H9 (cell line): ENCODE data around the gene CALHM6. TPM values are rescaled to one million over a fixed set of nuclear protein-coding genes. Genes with fewer than 3 reads are reported as not detected.

Experiments
- DNase-seq: peaks from one replicate; pipeline ENCODE4 v3.0.0-alpha.2; 2017
- H2AFZ ChIP-seq: one replicate; pipeline ENCODE4 v1.6.1; 2013; ENCODE audit warnings: mild to moderate bottlenecking, low read length, control low read depth, moderate library complexity
- H2AK5ac ChIP-seq: 2 replicates; pipeline ENCODE4 v1.6.1; 2013; ENCODE audit warnings: low read length, control low read depth, mixed read lengths; ENCODE audit not compliant: insufficient read length
- H2BK120ac ChIP-seq: one replicate; pipeline ENCODE4 v1.6.1; 2013; ENCODE audit warnings: low read depth, mild to moderate bottlenecking, low read length, control low read depth, inconsistent platforms; ENCODE audit not compliant: poor library complexity, severe bottlenecking
- H2BK12ac ChIP-seq: 2 replicates; pipeline ENCODE4 v1.6.1; 2013; ENCODE audit warnings: low read length, control low read depth, mixed read lengths, low read depth; ENCODE audit not compliant: insufficient read length
- H2BK15ac ChIP-seq: 2 replicates; pipeline ENCODE4 v1.6.1; 2013; ENCODE audit warnings: low read depth, low read length, control low read depth
- H2BK20ac ChIP-seq: one replicate; pipeline ENCODE4 v1.6.1; 2013; ENCODE audit warnings: low read depth, mild to moderate bottlenecking, low read length, control low read depth, inconsistent platforms; ENCODE audit not compliant: poor library complexity, severe bottlenecking
- H2BK5ac ChIP-seq: 2 replicates; pipeline ENCODE4 v1.6.1; 2013; ENCODE audit warnings: low read length, control low read depth, mixed read lengths; ENCODE audit not compliant: insufficient read length
- H3K14ac ChIP-seq: 2 replicates; pipeline ENCODE4 v1.6.1; 2013; ENCODE audit warnings: low read length, control low read depth; ENCODE audit not compliant: insufficient read depth
- H3K18ac ChIP-seq: 2 replicates; pipeline ENCODE4 v1.6.1; 2013; ENCODE audit warnings: low read depth, mild to moderate bottlenecking, mixed read lengths, low read length, control low read depth; ENCODE audit not compliant: insufficient read length
- H3K23ac ChIP-seq: 2 replicates; pipeline ENCODE4 v1.6.1; 2013; ENCODE audit warnings: low read length, control low read depth, mixed read lengths, low read depth; ENCODE audit not compliant: insufficient read length
- H3K23me2 ChIP-seq: 2 replicates; pipeline ENCODE4 v1.6.1; 2013; ENCODE audit warnings: low read depth, mild to moderate bottlenecking, mixed read lengths, low read length, control low read depth; ENCODE audit not compliant: insufficient read length, poor library complexity, severe bottlenecking
- H3K27ac ChIP-seq: 2 replicates; pipeline ENCODE4 v1.5.1; 2013; ENCODE audit warnings: low read length, control low read depth, mixed read lengths, low read depth; ENCODE audit not compliant: insufficient read length
- H3K27me3 ChIP-seq: 2 replicates; pipeline ENCODE4 v1.6.1; 2013; ENCODE audit warnings: low read length, control low read depth, inconsistent platforms; ENCODE audit not compliant: insufficient read depth
- H3K4ac ChIP-seq: 2 replicates; pipeline ENCODE4 v1.6.1; 2013; ENCODE audit warnings: low read depth, mild to moderate bottlenecking, control low read depth, inconsistent platforms, low read length, moderate library complexity
- H3K4me1 ChIP-seq: 2 replicates; pipeline ENCODE4 v1.6.1; 2013; ENCODE audit warnings: low read length, control low read depth, inconsistent platforms; ENCODE audit not compliant: insufficient read depth
- H3K4me2 ChIP-seq: 2 replicates; pipeline ENCODE4 v1.6.1; 2013; ENCODE audit warnings: low read length, control low read depth, mixed read lengths; ENCODE audit not compliant: insufficient read length, insufficient read depth
- H3K56ac ChIP-seq: 2 replicates; pipeline ENCODE4 v1.6.1; 2013; ENCODE audit warnings: low read depth, mild to moderate bottlenecking, mixed read lengths, low read length, control low read depth; ENCODE audit not compliant: insufficient read length
- H3K79me1 ChIP-seq: 2 replicates; pipeline ENCODE4 v1.6.1; 2013; ENCODE audit warnings: low read depth, mild to moderate bottlenecking, moderate library complexity, low read length, control low read depth, inconsistent platforms; ENCODE audit not compliant: insufficient read depth, poor library complexity, severe bottlenecking
- H3K79me2 ChIP-seq: 2 replicates; pipeline ENCODE4 v1.6.1; 2013; ENCODE audit warnings: low read length, control low read depth, inconsistent platforms; ENCODE audit not compliant: insufficient read depth
- H3K9ac ChIP-seq: 2 replicates; pipeline ENCODE4 v1.6.1; 2013; ENCODE audit warnings: low read length, control low read depth, mixed read lengths; ENCODE audit not compliant: insufficient read length; ENCODE audit errors: extremely low read depth
- H3K9me3 ChIP-seq: one replicate; pipeline ENCODE4 v1.6.1; 2013; ENCODE audit warnings: low read depth, low read length, inconsistent platforms; ENCODE audit not compliant: control insufficient read depth
- H3T11ph ChIP-seq: one replicate; pipeline ENCODE4 v1.6.1; 2013; ENCODE audit warnings: mild to moderate bottlenecking, low read length, control low read depth, inconsistent platforms
- H4K20me1 ChIP-seq: one replicate; pipeline ENCODE4 v1.6.1; 2013; ENCODE audit not compliant: control insufficient read depth, insufficient read length, insufficient read depth
- H4K5ac ChIP-seq: 2 replicates; pipeline ENCODE4 v1.6.1; 2013; ENCODE audit warnings: low read depth, mild to moderate bottlenecking, mixed read lengths, low read length, control low read depth; ENCODE audit not compliant: insufficient read length
- H4K8ac ChIP-seq: replicated peaks from 2 replicates; pipeline ENCODE4 v1.6.1; 2013; ENCODE audit warnings: low read length, control low read depth, mixed read lengths, low read depth; ENCODE audit not compliant: insufficient read length
- H4K91ac ChIP-seq: 2 replicates; pipeline ENCODE4 v1.6.1; 2013; ENCODE audit warnings: low read depth, mild to moderate bottlenecking, moderate library complexity, mixed read lengths, low read length, control low read depth; ENCODE audit not compliant: insufficient read length
- H3K27ac Mint-ChIP-seq, 3 experiments: 2 replicates in 2 of 3; 3 replicates in 1 of 3; pipeline ENCODE4 v1.8.0; 2020 to 2021; ENCODE audit warnings: mixed read lengths in 3 of 3, mild to moderate bottlenecking in 1 of 3, moderate library complexity in 1 of 3
- H3K27me3 Mint-ChIP-seq: 2 replicates; pipeline ENCODE4 v1.8.0; 2021; ENCODE audit warnings: low read depth, mild to moderate bottlenecking, moderate library complexity, mixed read lengths
- H3K36me3 Mint-ChIP-seq, 3 experiments: 2 replicates in 2 of 3; 3 replicates in 1 of 3; pipeline ENCODE4 v1.8.0; 2020 to 2021; ENCODE audit warnings: low read depth in 3 of 3, mixed read lengths in 3 of 3; ENCODE audit not compliant: insufficient read depth in 1 of 3
- H3K4me1 Mint-ChIP-seq, 2 experiments: 2 replicates each; pipeline ENCODE4 v1.8.0; 2020; ENCODE audit warnings: mixed read lengths in 2 of 2
- H3K4me3 Mint-ChIP-seq, 2 experiments: 2 replicates in 1 of 2; 3 replicates in 1 of 2; pipeline ENCODE4 v1.8.0; 2020 to 2021; ENCODE audit warnings: mild to moderate bottlenecking in 2 of 2, mixed read lengths in 2 of 2, moderate library complexity in 1 of 2
- H3K9me3 Mint-ChIP-seq, 2 experiments: 2 replicates in 1 of 2; 3 replicates in 1 of 2; pipeline ENCODE4 v1.8.0; 2020; ENCODE audit warnings: mild to moderate bottlenecking in 2 of 2, mixed read lengths in 2 of 2, moderate library complexity in 1 of 2
- WGBS: extraction: QIAGEN DNeasy Blood & Tissue Kit; methylation state at CpG from one replicate; pipeline ENCODE4 v1.1.7; 2013; ENCODE audit warnings: missing lambda C conversion rate, low lambda C conversion rate, mixed read lengths; ENCODE audit not compliant: insufficient read length; ENCODE audit errors: extremely low coverage; 5-methylcytosine and 5-hydroxymethylcytosine counted together
- total RNA-seq: library from RNA; stranded (reverse); gene quantifications from 2 replicates; pipeline ENCODE4 v1.2.1, GENCODE V29; 2021
- TF ChIP-seq, protein P1 (sequence below): fragments of 200-600 bp; sonication (generic); conservative IDR thresholded peaks from 3 replicates; pipeline ENCODE4 v1.8.0; 2021; ENCODE audit warnings: antibody characterized with exemption, mild to moderate bottlenecking

The CALHM6 gene
- total RNA-seq, 1 experiment from 2014 or later: 0.44 TPM

DNA sequence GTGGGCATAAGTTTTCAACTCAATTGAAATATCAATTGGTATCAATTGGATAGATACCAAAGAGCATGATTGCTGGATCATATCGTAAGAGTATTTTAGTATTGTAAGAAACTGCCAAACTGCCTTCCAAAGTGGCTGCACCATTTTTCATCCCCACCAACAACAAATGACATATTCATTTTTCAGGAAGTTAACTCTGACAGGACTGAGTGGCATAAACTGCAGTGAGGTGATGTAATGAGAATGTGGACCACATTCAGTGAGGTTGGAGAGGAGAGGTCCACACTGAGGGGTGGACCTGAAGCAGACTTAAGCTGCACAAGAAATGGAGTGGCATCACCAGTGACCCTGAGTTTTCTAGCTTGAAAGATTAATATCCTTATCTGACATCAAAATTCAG is 11.6 kb upstream of the CALHM6 start:
- H2BK15ac ChIP-seq: no peak overlapping the region
- no peak overlapping the region for H3K4me2 ChIP-seq
- H2BK12ac ChIP-seq: no peak overlapping the region
- H3K4me1 ChIP-seq: no peaks in the 10 kb centered on the region
- no peak overlapping the region for H3K9ac ChIP-seq
- Mint-ChIP-seq H3K36me3 (no peaks in the 10 kb centered on the region), H3K27me3 (no peaks in the 10 kb centered on the region; the same call in 1 of the 2 replicates), H3K27ac (no peak overlapping the region), H3K4me1 (peaks cover 2 to 4% of the 10 kb centered on the region in 2 experiments; a peak in 2 of 4 replicates), H3K9me3 (no peaks in the 10 kb centered on the region), H3K4me3 (no peak overlapping the region)
- no peak overlapping the region for H2BK5ac ChIP-seq
- TF ChIP-seq, protein P1, sequence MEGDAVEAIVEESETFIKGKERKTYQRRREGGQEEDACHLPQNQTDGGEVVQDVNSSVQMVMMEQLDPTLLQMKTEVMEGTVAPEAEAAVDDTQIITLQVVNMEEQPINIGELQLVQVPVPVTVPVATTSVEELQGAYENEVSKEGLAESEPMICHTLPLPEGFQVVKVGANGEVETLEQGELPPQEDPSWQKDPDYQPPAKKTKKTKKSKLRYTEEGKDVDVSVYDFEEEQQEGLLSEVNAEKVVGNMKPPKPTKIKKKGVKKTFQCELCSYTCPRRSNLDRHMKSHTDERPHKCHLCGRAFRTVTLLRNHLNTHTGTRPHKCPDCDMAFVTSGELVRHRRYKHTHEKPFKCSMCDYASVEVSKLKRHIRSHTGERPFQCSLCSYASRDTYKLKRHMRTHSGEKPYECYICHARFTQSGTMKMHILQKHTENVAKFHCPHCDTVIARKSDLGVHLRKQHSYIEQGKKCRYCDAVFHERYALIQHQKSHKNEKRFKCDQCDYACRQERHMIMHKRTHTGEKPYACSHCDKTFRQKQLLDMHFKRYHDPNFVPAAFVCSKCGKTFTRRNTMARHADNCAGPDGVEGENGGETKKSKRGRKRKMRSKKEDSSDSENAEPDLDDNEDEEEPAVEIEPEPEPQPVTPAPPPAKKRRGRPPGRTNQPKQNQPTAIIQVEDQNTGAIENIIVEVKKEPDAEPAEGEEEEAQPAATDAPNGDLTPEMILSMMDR: no peak
- WGBS: no CpG with 5 or more reads among the region's 1 CpG
- H3K27ac ChIP-seq: no peak overlapping the region
- no peak overlapping the region for H3K14ac ChIP-seq
- H4K8ac ChIP-seq: no peak overlapping the region
- H3K23ac ChIP-seq: no peak overlapping the region
- no peak overlapping the region for H3K4ac ChIP-seq
- H3K23me2 ChIP-seq: no peaks in the 10 kb centered on the region
- no peaks in the 10 kb centered on the region for H3K79me1 ChIP-seq
- H3T11ph ChIP-seq: no peak overlapping the region
- H3K18ac ChIP-seq: no peak overlapping the region
- no peak overlapping the region for H3K56ac ChIP-seq
- H3K27me3 ChIP-seq: no peaks in the 10 kb centered on the region
- no peak for DNase-seq
- H2BK120ac ChIP-seq: no peak overlapping the region
- no peaks in the 10 kb centered on the region for H3K79me2 ChIP-seq
- H4K20me1 ChIP-seq: no peaks in the 10 kb centered on the region
- no peak overlapping the region for H4K5ac ChIP-seq
- no peak overlapping the region for H2AK5ac ChIP-seq
- no peak overlapping the region for H2AFZ ChIP-seq
- no peak overlapping the region for H4K91ac ChIP-seq
- H3K9me3 ChIP-seq: no peaks in the 10 kb centered on the region
- no peak overlapping the region for H2BK20ac ChIP-seq
